HepG2 (cell line): Measurements from ENCODE around the gene BEND3. TPM values are rescaled to one million over a fixed set of nuclear protein-coding genes. Genes with fewer than 3 reads are reported as not detected.
A peak's percentile ranks its signal among the peaks of the same experiment; 100 is the strongest.

Experiments
- GABPB1 ChIP-seq: IDR thresholded peaks from 2 replicates; pipeline ENCODE4 v1.6.1; 2016; ENCODE audit warnings: mild to moderate bottlenecking, missing genetic modification reagents, moderate library complexity, missing compliant biosample characterization
- GTF3A ChIP-seq: sonication (generic); formaldehyde crosslinking; conservative IDR thresholded peaks from 2 replicates; pipeline ENCODE4 v1.4.0; 2020; ENCODE audit warnings: mild to moderate bottlenecking, missing genetic modification reagents
- HDAC2 ChIP-seq: sonication (generic); formaldehyde crosslinking; IDR thresholded peaks from 2 replicates; pipeline ENCODE4 v1.4.0; 2020; ENCODE audit warnings: missing genetic modification reagents
- KLF11 ChIP-seq: IDR thresholded peaks from 2 replicates; pipeline ENCODE4 v1.6.1; 2016; ENCODE audit warnings: missing compliant biosample characterization
- POGK ChIP-seq: sonication (generic); formaldehyde crosslinking; conservative IDR thresholded peaks from 2 replicates; pipeline ENCODE4 v1.8.0; 2022; ENCODE audit warnings: mild to moderate bottlenecking, moderate library complexity, missing genetic modification reagents
- TBP ChIP-seq: sonication (generic); formaldehyde crosslinking; IDR thresholded peaks from 2 replicates; pipeline ENCODE4 v1.5.0; 2020; ENCODE audit warnings: missing genetic modification reagents
- TCF7L2 ChIP-seq: IDR thresholded peaks from 2 replicates; pipeline ENCODE4 v1.6.1; 2011; ENCODE audit warnings: mild to moderate bottlenecking, low read depth, low read length, moderate library complexity
- YEATS2 ChIP-seq: sonication (generic); formaldehyde crosslinking; IDR thresholded peaks from 2 replicates; pipeline ENCODE4 v1.4.0; 2020; ENCODE audit warnings: missing genetic modification reagents, borderline replicate concordance
- ZBTB40 ChIP-seq, 2 experiments: fragments of 450-650 bp in 1 of 2; sonication (generic) in 1 of 2; formaldehyde crosslinking in 1 of 2; IDR thresholded peaks; 2 replicates each; pipeline versions ENCODE4 v1.6.1 to v1.8.0; 2016 to 2022; ENCODE audit warnings: antibody characterized with exemption in 1 of 2, mild to moderate bottlenecking in 1 of 2, missing genetic modification reagents in 1 of 2
- ZKSCAN1 ChIP-seq: fragments of 150-350 bp; IDR thresholded peaks from 2 replicates; pipeline ENCODE4 v1.6.1; 2014; ENCODE audit warnings: low read length
- ZNF30 ChIP-seq: sonication (generic); formaldehyde crosslinking; IDR thresholded peaks from 2 replicates; pipeline ENCODE4 v1.5.0; 2020; ENCODE audit warnings: mild to moderate bottlenecking, missing genetic modification reagents
- ZNF564 ChIP-seq: sonication (generic); formaldehyde crosslinking; IDR thresholded peaks from 2 replicates; pipeline ENCODE4 v1.8.1; 2023; ENCODE audit warnings: mild to moderate bottlenecking, missing genetic modification reagents
- ZNF652 ChIP-seq: IDR thresholded peaks from 2 replicates; pipeline ENCODE4 v1.6.1; 2016; ENCODE audit warnings: low read depth, borderline replicate concordance
- ZNF713 ChIP-seq: sonication (generic); formaldehyde crosslinking; IDR thresholded peaks from 2 replicates; pipeline ENCODE4 v1.4.0; 2020; ENCODE audit warnings: mild to moderate bottlenecking, missing genetic modification reagents
- polyA plus RNA-seq, 8 experiments: library from polyadenylated mRNA; depleted of rRNA in 3 of 8; stranded (reverse) in 7 of 8; unstranded in 1 of 8; fragments of >200 nt; fragmentation: Illumina TruSeq in 4 of 8; extraction: Trizol in 4 of 8; gene quantifications; 2 replicates each; pipeline versions ENCODE4 v1.2.1 to v1.2.3, GENCODE V29; 2011 to 2016; ENCODE audit warnings: low read depth in 4 of 8, missing spikeins in 1 of 8, mixed read lengths in 1 of 8; ENCODE audit not compliant: insufficient read depth in 1 of 8
- total RNA-seq, 5 experiments: library from RNA; depleted of rRNA; stranded (reverse); fragments of >200 nt; fragmentation: Illumina TruSeq; extraction: Trizol; gene quantifications; 2 replicates each; pipeline ENCODE4 v1.2.3, GENCODE V29; 2016; ENCODE audit warnings: low read depth in 1 of 5
- TF ChIP-seq, protein P1 (sequence below): sonication (generic); formaldehyde crosslinking; IDR thresholded peaks from 2 replicates; pipeline ENCODE4 v1.4.0; 2020; ENCODE audit warnings: missing genetic modification reagents
- TF ChIP-seq, protein P2 (sequence below): sonication (generic); formaldehyde crosslinking; IDR thresholded peaks from 2 replicates; pipeline ENCODE4 v1.9.0; 2021; ENCODE audit warnings: missing genetic modification reagents, mild to moderate bottlenecking, borderline replicate concordance

The BEND3 gene
- total and polyA plus RNA-seq, 2 of the 13 experiments (the other 11 are each of a cell fraction or from before 2014, with no cell fraction given) = 1.4 to 5.8 TPM

- TF ChIP-seq POGK (CRISPR knock-in tag) = peak; percentile 72; the same call in 1 of the 2 replicates
- TF ChIP-seq ZNF652 (CRISPR knock-in tag) = no peak
- peak; percentile 65; the same call in 1 of the 2 replicates for TF ChIP-seq GABPB1 (CRISPR knock-in tag)
- 0 out of 2 replicates have a peak, but pooled peaks have one; percentile 38 for TF ChIP-seq HDAC2 (CRISPR knock-in tag)
- TF ChIP-seq TBP (CRISPR knock-in tag) = no peak
- TF ChIP-seq, protein P1, sequence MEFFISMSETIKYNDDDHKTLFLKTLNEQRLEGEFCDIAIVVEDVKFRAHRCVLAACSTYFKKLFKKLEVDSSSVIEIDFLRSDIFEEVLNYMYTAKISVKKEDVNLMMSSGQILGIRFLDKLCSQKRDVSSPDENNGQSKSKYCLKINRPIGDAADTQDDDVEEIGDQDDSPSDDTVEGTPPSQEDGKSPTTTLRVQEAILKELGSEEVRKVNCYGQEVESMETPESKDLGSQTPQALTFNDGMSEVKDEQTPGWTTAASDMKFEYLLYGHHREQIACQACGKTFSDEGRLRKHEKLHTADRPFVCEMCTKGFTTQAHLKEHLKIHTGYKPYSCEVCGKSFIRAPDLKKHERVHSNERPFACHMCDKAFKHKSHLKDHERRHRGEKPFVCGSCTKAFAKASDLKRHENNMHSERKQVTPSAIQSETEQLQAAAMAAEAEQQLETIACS (CRISPR knock-in tag) = peak; percentile 31; the same call in 1 of the 2 replicates
- no peak for TF ChIP-seq KLF11 (CRISPR knock-in tag)
- TF ChIP-seq ZKSCAN1 = no peak
- 0 out of 2 replicates have a peak, but pooled peaks have one; percentile 69 for TF ChIP-seq ZNF713 (CRISPR knock-in tag)
- TF ChIP-seq, protein P2, sequence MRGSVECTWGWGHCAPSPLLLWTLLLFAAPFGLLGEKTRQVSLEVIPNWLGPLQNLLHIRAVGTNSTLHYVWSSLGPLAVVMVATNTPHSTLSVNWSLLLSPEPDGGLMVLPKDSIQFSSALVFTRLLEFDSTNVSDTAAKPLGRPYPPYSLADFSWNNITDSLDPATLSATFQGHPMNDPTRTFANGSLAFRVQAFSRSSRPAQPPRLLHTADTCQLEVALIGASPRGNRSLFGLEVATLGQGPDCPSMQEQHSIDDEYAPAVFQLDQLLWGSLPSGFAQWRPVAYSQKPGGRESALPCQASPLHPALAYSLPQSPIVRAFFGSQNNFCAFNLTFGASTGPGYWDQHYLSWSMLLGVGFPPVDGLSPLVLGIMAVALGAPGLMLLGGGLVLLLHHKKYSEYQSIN (CRISPR knock-in tag) = no peak
- TF ChIP-seq GTF3A (CRISPR knock-in tag) = no peak
- no peak for TF ChIP-seq TCF7L2
- TF ChIP-seq ZNF30 (CRISPR knock-in tag) = no peak
- no peak for TF ChIP-seq ZBTB40 (IDR thresholded peaks at IDR 0.05)
- peak; percentile 35; the same call in 1 of the 2 replicates for TF ChIP-seq ZBTB40 (CRISPR knock-in tag; IDR thresholded peaks at IDR 0.05)
- 0 out of 2 replicates have a peak, but pooled peaks have one; percentile 14 for TF ChIP-seq YEATS2 (CRISPR knock-in tag)
- peak; percentile 39; the same call in 1 of the 2 replicates for TF ChIP-seq ZNF564
Measured at GRCh38 chr6:107114213-107114925, 946 bp downstream of the BEND3 start (continued).
